Panc1 (cell line): ENCODE measurements around the gene P2RY8.

ENCODE experiments used
- CTCF ChIP-seq: fragments of 450-650 bp; IDR thresholded peaks from 2 replicates; pipeline ENCODE4 v1.5.1; 2017; ENCODE audit warnings: mild to moderate bottlenecking
- POLR2AphosphoS5 ChIP-seq: IDR thresholded peaks from 2 replicates; pipeline ENCODE4 v1.6.1; 2012; ENCODE audit warnings: mild to moderate bottlenecking, low read depth, low read length, moderate library complexity
- REST ChIP-seq, 2 experiments: IDR thresholded peaks; 2 replicates each; pipeline ENCODE4 v1.6.1; 2011 to 2012; ENCODE audit warnings: low read depth in 2 of 2, control low read depth in 1 of 2, low read length in 1 of 2, mild to moderate bottlenecking in 1 of 2, moderate library complexity in 1 of 2; ENCODE audit not compliant: insufficient read depth in 1 of 2
- SIN3A ChIP-seq: IDR thresholded peaks from 2 replicates; pipeline ENCODE4 v1.6.1; 2012; ENCODE audit warnings: low read depth, mild to moderate bottlenecking, low read length, moderate library complexity, borderline replicate concordance; ENCODE audit not compliant: insufficient read depth
- TCF7L2 ChIP-seq: IDR thresholded peaks from 2 replicates; pipeline ENCODE4 v1.6.1; 2011; ENCODE audit warnings: mild to moderate bottlenecking, low read depth, low read length, inconsistent platforms

GRCh38 chrX:1500701-1501624 is 36.0 kb downstream of the P2RY8 start:
- no peak for TF ChIP-seq REST (IDR thresholded peaks at IDR 0.05; ENCODE audit: insufficient read depth in 1 of 2, low read depth in 2 of 2, low read length in 1 of 2)
- no peak for TF ChIP-seq CTCF
- TF ChIP-seq TCF7L2: no peak
- TF ChIP-seq POLR2AphosphoS5: no peak
- TF ChIP-seq SIN3A: no peak
